Activated T-helper 1 cell treated with anti-CD3 and anti-CD28 coated beads, Interleukin-12 subunit alpha, Interleukin-12 subunit beta, Interleukin-2, Interleukin-4 antibody, amounts not matched to agents 30 ng/mL and 10 ng/mL and 1 ng/mL, durations not matched to agents 14 hours and 24 hours and 36 hours (primary cell): ENCODE measurements around the gene LRP3. TPM values are rescaled to one million over a fixed set of nuclear protein-coding genes. Genes with fewer than 3 reads are reported as not detected.

Source experiments
- DNase-seq: peaks from one replicate; pipeline ENCODE4 v3.0.0; 2021; ENCODE audit warnings: low spot score
- H3K27ac Mint-ChIP-seq: one replicate; pipeline ENCODE4 v1.8.0; 2021; ENCODE audit warnings: mild to moderate bottlenecking, mixed read lengths
- H3K27me3 Mint-ChIP-seq: one replicate; pipeline ENCODE4 v1.8.0; 2022; ENCODE audit warnings: mild to moderate bottlenecking, moderate library complexity, mixed read lengths; ENCODE audit not compliant: insufficient read depth
- H3K36me3 Mint-ChIP-seq: one replicate; pipeline ENCODE4 v1.8.0; 2021; ENCODE audit warnings: low read depth, mixed read lengths
- H3K4me1 Mint-ChIP-seq: one replicate; pipeline ENCODE4 v1.8.0; 2021; ENCODE audit warnings: low read depth, mixed read lengths
- H3K4me3 Mint-ChIP-seq: one replicate; pipeline ENCODE4 v1.8.0; 2021; ENCODE audit warnings: mild to moderate bottlenecking, moderate library complexity, mixed read lengths
- H3K9me3 Mint-ChIP-seq: one replicate; pipeline ENCODE4 v1.8.0; 2021; ENCODE audit warnings: mixed read lengths
- intact Hi-C: fragments of 100-400 bp; cut with micrococcal nuclease; formaldehyde crosslinking; loops from one replicate; pipeline ENCODE4 v1.15.1; 2024
- total RNA-seq: library from RNA; stranded (reverse); gene quantifications from 2 replicates; pipeline ENCODE4 v1.2.3, GENCODE V29; 2022

LRP3 gene
- total RNA-seq, 1 donor from 2014 or later = 0.13 TPM

DNA sequence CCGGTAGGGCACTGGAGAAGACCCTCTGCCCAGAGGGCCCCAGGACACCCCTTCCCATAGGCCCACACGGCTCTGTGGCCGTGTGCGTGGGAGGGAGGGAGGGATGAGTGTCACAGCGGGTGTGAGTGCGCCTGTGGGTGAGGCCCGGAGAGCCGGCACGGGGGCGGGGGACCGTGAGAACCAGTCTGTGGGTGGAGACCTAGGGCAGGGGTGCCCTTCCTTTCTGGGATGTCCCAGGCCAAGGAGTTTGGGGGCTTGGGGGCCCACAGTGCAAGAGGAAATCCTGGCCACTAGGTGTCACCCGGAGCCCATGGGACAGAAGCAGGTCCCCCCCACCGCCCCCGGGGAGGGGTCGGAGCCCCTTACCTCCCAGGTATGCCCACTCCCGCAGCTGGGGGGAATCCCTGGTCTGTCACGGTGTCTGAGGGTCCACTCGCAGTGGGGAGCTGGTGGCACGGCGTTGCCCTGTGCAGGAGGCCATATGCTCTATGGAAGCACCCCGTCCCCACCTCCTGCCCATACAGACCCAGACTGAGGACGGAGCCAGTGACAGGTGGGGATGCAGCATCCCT, 47.5 kb downstream of the LRP3 start:
- no peak overlapping the region for H3K27ac Mint-ChIP-seq
- no peak for DNase-seq
- peaks cover 2% of the 10 kb centered on the region for H3K27me3 Mint-ChIP-seq
- peaks cover 4% of the 10 kb centered on the region for H3K9me3 Mint-ChIP-seq
- no peaks in the 10 kb centered on the region for H3K36me3 Mint-ChIP-seq
- intact Hi-C loops = no loop called here
- no peak overlapping the region for H3K4me3 Mint-ChIP-seq
- H3K4me1 Mint-ChIP-seq = no peaks in the 10 kb centered on the region

GRCh38 chr19:33242131-33242530, 48.0 kb downstream of the LRP3 start:
- no peak for DNase-seq
- Mint-ChIP-seq H3K4me3 (no peak overlapping the region), H3K4me1 (no peaks in the 10 kb centered on the region), H3K36me3 (no peaks in the 10 kb centered on the region), H3K27ac (no peak overlapping the region), H3K9me3 (peaks cover 4% of the 10 kb centered on the region), H3K27me3 (peaks cover 2% of the 10 kb centered on the region)
- intact Hi-C loops = no loop called here

DNA sequence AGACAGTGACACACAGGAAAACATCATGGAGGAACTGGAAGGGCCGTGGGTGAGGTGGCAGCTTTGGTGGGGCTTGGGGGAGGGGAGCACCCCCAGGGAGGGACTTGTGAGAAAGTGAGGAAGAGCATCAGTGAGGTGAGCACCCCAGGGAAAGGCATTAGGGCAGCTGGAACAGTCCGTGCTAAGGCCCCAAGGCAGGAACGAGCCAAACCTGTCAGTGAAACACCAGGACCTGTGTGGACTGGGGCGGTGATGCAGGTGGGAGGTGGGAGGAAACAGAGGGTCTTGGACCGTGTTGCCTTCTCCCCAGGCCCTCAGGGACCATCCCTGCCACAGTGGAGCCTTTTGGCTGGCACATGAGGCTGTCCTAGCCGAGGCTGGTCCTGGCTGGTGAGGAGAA, 48.8 kb downstream of the LRP3 start:
- H3K4me1 Mint-ChIP-seq = no peaks in the 10 kb centered on the region
- H3K4me3 Mint-ChIP-seq = no peak overlapping the region
- no peaks in the 10 kb centered on the region for H3K36me3 Mint-ChIP-seq
- intact Hi-C loops = no loop called here
- peaks cover 2% of the 10 kb centered on the region for H3K27me3 Mint-ChIP-seq
- H3K9me3 Mint-ChIP-seq = peaks cover 4% of the 10 kb centered on the region
- DNase-seq = no peak
- no peak overlapping the region for H3K27ac Mint-ChIP-seq

DNA sequence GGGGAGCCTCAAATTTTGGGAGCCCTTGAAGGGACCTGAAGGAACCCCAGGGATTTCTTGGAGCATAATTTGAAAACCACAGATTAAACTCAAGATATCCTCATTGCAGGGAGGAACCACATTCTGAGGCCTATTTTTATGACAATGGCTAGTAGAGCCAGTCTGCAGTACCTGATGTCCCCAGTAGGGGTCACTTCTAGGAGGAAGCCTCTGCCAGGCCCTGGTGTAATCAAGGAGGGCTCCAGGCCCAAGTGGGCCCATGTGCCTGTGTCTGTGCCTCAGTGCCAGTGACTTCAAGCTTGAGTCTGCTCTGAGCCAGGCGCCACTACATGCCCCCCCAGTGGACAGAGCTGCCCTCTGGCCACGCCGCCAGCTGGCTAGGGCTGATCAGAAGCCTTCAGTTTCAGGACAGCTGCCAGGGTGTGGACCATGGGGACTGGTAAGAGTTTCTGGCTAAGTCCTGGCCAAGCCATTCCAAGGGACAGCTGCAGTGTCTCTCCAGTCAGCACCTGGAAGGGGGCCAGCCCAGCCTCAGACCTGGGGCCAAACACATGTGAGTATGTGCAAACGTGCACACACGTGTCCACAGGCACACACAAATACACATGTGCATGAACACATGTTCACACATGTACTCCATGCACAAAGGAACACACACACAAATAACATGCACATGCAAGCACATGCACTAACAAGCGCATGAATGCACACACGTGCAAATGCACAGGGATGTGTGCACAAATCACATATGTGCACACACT, 52.0 kb downstream of the LRP3 start:
- Mint-ChIP-seq H3K27ac (no peak overlapping the region), H3K4me3 (no peak overlapping the region), H3K36me3 (no peaks in the 10 kb centered on the region), H3K4me1 (no peaks in the 10 kb centered on the region), H3K9me3 (peaks cover 4% of the 10 kb centered on the region), H3K27me3 (peaks cover 2% of the 10 kb centered on the region)
- intact Hi-C loops = no loop called here
- DNase-seq = no peak

- Mint-ChIP-seq H3K36me3 (no peaks in the 10 kb centered on the region), H3K27me3 (peaks cover 2% of the 10 kb centered on the region), H3K27ac (no peak overlapping the region), H3K4me3 (no peak overlapping the region), H3K9me3 (peaks cover 4% of the 10 kb centered on the region), H3K4me1 (no peaks in the 10 kb centered on the region)
- DNase-seq = no peak
- intact Hi-C loops = no loop called here
Measured at GRCh38 chr19:33246709-33247440, 52.7 kb downstream of the LRP3 start.

GRCh38 chr19:33247441-33247819, 53.3 kb downstream of the LRP3 start:
- intact Hi-C loops = no loop called here

DNA sequence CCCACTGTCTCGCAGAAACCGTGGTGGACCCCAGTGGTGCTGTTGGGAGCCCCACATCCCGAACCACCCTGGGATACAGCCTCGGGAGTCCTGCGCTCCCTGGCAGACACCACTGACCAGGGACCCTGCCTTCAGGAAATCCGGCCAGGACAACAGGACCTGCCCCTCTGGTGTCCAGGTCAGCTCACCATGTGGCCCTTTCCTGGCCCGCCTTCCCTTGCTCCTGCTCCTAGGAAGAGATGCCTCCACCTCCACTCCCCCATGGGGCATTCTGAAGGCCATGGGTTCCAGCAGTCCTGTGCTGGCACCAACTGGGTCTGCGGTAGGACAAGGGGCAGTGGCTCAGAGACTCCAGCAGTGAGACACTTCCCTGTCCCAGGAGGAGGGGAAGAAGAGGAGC, 54.0 kb downstream of the LRP3 start:
- DNase-seq = no peak
- Mint-ChIP-seq H3K4me1 (no peaks in the 10 kb centered on the region), H3K27ac (no peak overlapping the region), H3K27me3 (peaks cover 2% of the 10 kb centered on the region), H3K36me3 (no peaks in the 10 kb centered on the region), H3K4me3 (no peak overlapping the region), H3K9me3 (peaks cover 4% of the 10 kb centered on the region)
- intact Hi-C loops = no loop called here

More at GRCh38 chr19:33247441-33247819, 53.3 kb downstream of the LRP3 start:
- no peak overlapping the region for H3K27ac Mint-ChIP-seq
- H3K9me3 Mint-ChIP-seq = peaks cover 4% of the 10 kb centered on the region
- no peak for DNase-seq
- no peak overlapping the region for H3K4me3 Mint-ChIP-seq
- no peaks in the 10 kb centered on the region for H3K4me1 Mint-ChIP-seq
- H3K27me3 Mint-ChIP-seq = peaks cover 2% of the 10 kb centered on the region
- H3K36me3 Mint-ChIP-seq = no peaks in the 10 kb centered on the region

- intact Hi-C loops = no loop called here
- H3K36me3 Mint-ChIP-seq = no peaks in the 10 kb centered on the region
- no peak for DNase-seq
- H3K4me3 Mint-ChIP-seq = no peak overlapping the region
- H3K9me3 Mint-ChIP-seq = peaks cover 4% of the 10 kb centered on the region
- no peaks in the 10 kb centered on the region for H3K4me1 Mint-ChIP-seq
- H3K27me3 Mint-ChIP-seq = peaks cover 2% of the 10 kb centered on the region
- H3K27ac Mint-ChIP-seq = no peak overlapping the region
Measured at GRCh38 chr19:33248553-33248953, 54.4 kb downstream of the LRP3 start.

DNA sequence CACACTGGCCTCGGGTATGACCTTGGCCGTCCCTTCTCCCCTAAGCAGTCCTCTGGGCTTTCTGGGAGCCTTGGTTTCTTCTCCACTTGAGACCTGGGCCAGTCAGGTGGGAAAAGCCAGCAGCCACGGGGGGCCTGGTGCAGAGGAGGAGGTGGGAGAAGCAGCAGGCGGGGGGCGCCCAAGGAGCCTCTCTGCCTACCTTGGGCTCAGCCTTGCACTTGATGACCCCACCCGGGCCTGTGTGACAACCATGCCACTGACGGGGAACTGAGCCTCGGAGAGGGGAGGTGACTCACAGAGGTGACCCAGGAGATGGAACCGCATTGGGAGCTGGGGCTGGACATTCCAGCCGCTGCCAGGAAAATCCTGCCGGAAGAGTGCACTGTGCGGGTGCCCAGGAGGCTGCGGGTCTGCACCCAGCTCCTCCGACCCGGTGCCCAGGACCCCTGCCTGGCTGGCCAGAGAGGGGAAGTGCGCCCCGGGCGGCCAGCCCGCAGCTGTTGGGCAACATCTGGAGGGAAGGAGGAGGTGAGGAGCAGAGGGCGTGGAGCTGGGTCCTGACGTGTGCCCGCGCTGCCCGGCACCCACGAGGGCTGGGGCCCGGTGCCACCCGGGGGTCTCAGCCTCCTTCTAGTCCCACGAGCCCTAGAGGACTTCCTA, 55.0 kb downstream of the LRP3 start:
- H3K4me3 Mint-ChIP-seq = no peak overlapping the region
- intact Hi-C loops = no loop called here
- no peak for DNase-seq
- H3K4me1 Mint-ChIP-seq = no peaks in the 10 kb centered on the region
- H3K9me3 Mint-ChIP-seq = peaks cover 4% of the 10 kb centered on the region
- H3K27ac Mint-ChIP-seq = no peak overlapping the region
- H3K36me3 Mint-ChIP-seq = no peaks in the 10 kb centered on the region
- no peaks in the 10 kb centered on the region for H3K27me3 Mint-ChIP-seq

- intact Hi-C loops = no loop called here
- Mint-ChIP-seq H3K27me3 (no peaks in the 10 kb centered on the region), H3K4me3 (no peak overlapping the region), H3K4me1 (no peaks in the 10 kb centered on the region), H3K36me3 (no peaks in the 10 kb centered on the region), H3K27ac (no peak overlapping the region), H3K9me3 (peaks cover 3% of the 10 kb centered on the region)
- no peak for DNase-seq
Measured at GRCh38 chr19:33249740-33250366, 55.7 kb downstream of the LRP3 start.

DNA sequence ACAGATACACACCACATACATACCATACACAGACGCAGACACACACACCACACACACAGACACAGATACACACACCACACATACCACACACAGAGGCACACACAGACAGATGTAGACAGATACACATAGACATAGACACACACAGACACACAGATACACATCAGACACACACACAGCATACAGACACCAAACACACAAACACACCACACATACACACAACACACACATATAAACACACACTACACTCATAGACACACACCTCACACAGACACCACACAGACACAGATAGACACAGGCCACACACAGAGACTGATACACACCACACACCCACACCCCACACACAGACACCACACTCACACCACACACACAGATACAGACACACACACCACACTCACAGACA, 56.4 kb downstream of the LRP3 start:
- intact Hi-C loops = no loop called here

GRCh38 chr19:33251076-33251475, 56.9 kb downstream of the LRP3 start:
- Mint-ChIP-seq H3K9me3 (no peaks in the 10 kb centered on the region), H3K4me3 (no peak overlapping the region), H3K27ac (no peak overlapping the region), H3K27me3 (no peaks in the 10 kb centered on the region), H3K4me1 (no peaks in the 10 kb centered on the region), H3K36me3 (no peaks in the 10 kb centered on the region)
- DNase-seq = no peak
- intact Hi-C loops = no loop called here

More for the DNA sequence above, 56.4 kb downstream of the LRP3 start:
- Mint-ChIP-seq H3K27me3 (no peaks in the 10 kb centered on the region), H3K27ac (no peak overlapping the region), H3K9me3 (no peaks in the 10 kb centered on the region), H3K4me1 (no peaks in the 10 kb centered on the region), H3K36me3 (no peaks in the 10 kb centered on the region), H3K4me3 (no peak overlapping the region)
- DNase-seq = no peak
